Measurements from ENCODE around the gene RAMACL. TPM values are rescaled to one million over a fixed set of nuclear protein-coding genes. Genes with fewer than 3 reads are reported as not detected.

RAMACL gene
- total RNA-seq, 1 experiment from 2014 or later = 0.15 TPM

GRCh38 chr6:166612471-166612881 is 26.0 kb upstream of the RAMACL start:
- DNase-seq (ENCODE audit: low read depth, low spot score) (no peak), ATAC-seq (no peak)
- no peaks in the 10 kb centered on the region for H3K9me3 ChIP-seq (ENCODE audit: control insufficient read depth in 1 of 2, insufficient read depth in 1 of 2, low read depth in 1 of 2, low read length in 2 of 2)
- H3K9ac ChIP-seq (ENCODE audit: low read length) = no peak overlapping the region
- no peak overlapping the region for H3K4me3 ChIP-seq (replicated peaks in 1 of 2; ENCODE audit: low read depth in 1 of 2, low read length in 2 of 2)
- H3K36me3 ChIP-seq (ENCODE audit: control insufficient read depth in 1 of 2, insufficient read depth in 2 of 2, low read length in 2 of 2) = no peaks in the 10 kb centered on the region
- H3K27me3 ChIP-seq (ENCODE audit: insufficient read depth, low read length) = no peaks in the 10 kb centered on the region
- peaks cover 0 to 6% of the 10 kb centered on the region in 2 experiments; a peak in 1 of 4 replicates for H3K4me1 ChIP-seq (ENCODE audit: control insufficient read depth in 1 of 2, insufficient read depth in 2 of 2, low read length in 2 of 2)
- no peaks in the 10 kb centered on the region for H3K9me2 ChIP-seq (ENCODE audit: insufficient read depth)
- no peaks in the 10 kb centered on the region for H3K79me2 ChIP-seq (ENCODE audit: insufficient read depth, low read length)
- ChIA-PET POLR2A (no interaction called here), RAD21 (ENCODE audit: low non-redundant PET in 1 of 2, low total read pairs in 2 of 2, uncharacterized antibody in 2 of 2, unreplicated experiment in 2 of 2) (no interaction called here), CTCF (no interaction called here)
- no peak overlapping the region for H3K27ac ChIP-seq (ENCODE audit: low read depth, low read length)
- H2AFZ ChIP-seq (ENCODE audit: low read depth, low read length, poor library complexity, severe bottlenecking) = no peak overlapping the region
- no peak for TF ChIP-seq YY1 (IDR thresholded peaks at IDR 0.05; ENCODE audit: extremely low read depth, insufficient replicate concordance, low read depth, low read length)
- no peak for TF ChIP-seq TCF7L2 (IDR thresholded peaks at IDR 0.05; ENCODE audit: borderline replicate concordance, extremely low read depth, insufficient read depth, insufficient read length)
- TF ChIP-seq ATF3 (IDR thresholded peaks at IDR 0.05) = no peak
- TF ChIP-seq FOSL1 (IDR thresholded peaks at IDR 0.05; ENCODE audit: low read depth) = no peak
- TF ChIP-seq CEBPB (IDR thresholded peaks at IDR 0.05; ENCODE audit: low read depth) = no peak
- TF ChIP-seq ZBTB33 (IDR thresholded peaks at IDR 0.05; ENCODE audit: extremely low read depth, insufficient replicate concordance, low read length) = no peak
- no peak for TF ChIP-seq ZNF274 (IDR thresholded peaks at IDR 0.05; ENCODE audit: low read depth, low read length)
- TF ChIP-seq JUND (IDR thresholded peaks at IDR 0.05) = no peak
- TF ChIP-seq EZH2 (IDR thresholded peaks at IDR 0.05) = no peak
- no peak for TF ChIP-seq RAD21 (IDR thresholded peaks at IDR 0.05; ENCODE audit: low read depth)
- TF ChIP-seq CBX3 (IDR thresholded peaks at IDR 0.05; ENCODE audit: low read depth) = no peak
- no peak for TF ChIP-seq MAX (IDR thresholded peaks at IDR 0.05)
- no peak for TF ChIP-seq ZFX (IDR thresholded peaks at IDR 0.05)
- no peak for TF ChIP-seq REST (IDR thresholded peaks at IDR 0.05; ENCODE audit: low read depth)
- TF ChIP-seq SRF (IDR thresholded peaks at IDR 0.05; ENCODE audit: low read depth) = no peak
- no peak for TF ChIP-seq ELF1 (IDR thresholded peaks at IDR 0.05; ENCODE audit: borderline replicate concordance, low read depth)
- TF ChIP-seq EGR1 (IDR thresholded peaks at IDR 0.05; ENCODE audit: low read depth) = no peak
- no peak for TF ChIP-seq POLR2AphosphoS5 (IDR thresholded peaks at IDR 0.05; ENCODE audit: low read depth, low read length)
- intact Hi-C loops (cut with micrococcal nuclease) = no loop called here
- H4K20me1 ChIP-seq (ENCODE audit: insufficient read depth) = no peaks in the 10 kb centered on the region
- no peak overlapping the region for H3K4me2 ChIP-seq (ENCODE audit: low read length)
- no TSS peak for BruUV-seq (replicated peaks)

Measured in HCT116 (cell line).